ENCODE results near the gene BCL7A. TPM values are rescaled to one million over a fixed set of nuclear protein-coding genes. Genes with fewer than 3 reads are reported as not detected.

BCL7A gene
- total and polyA plus RNA-seq, 10 of the 15 experiments (the other 5 are each of a cell fraction or from before 2014, with no cell fraction given): 0.37 to 17.2 (median 11.7) TPM

DNA sequence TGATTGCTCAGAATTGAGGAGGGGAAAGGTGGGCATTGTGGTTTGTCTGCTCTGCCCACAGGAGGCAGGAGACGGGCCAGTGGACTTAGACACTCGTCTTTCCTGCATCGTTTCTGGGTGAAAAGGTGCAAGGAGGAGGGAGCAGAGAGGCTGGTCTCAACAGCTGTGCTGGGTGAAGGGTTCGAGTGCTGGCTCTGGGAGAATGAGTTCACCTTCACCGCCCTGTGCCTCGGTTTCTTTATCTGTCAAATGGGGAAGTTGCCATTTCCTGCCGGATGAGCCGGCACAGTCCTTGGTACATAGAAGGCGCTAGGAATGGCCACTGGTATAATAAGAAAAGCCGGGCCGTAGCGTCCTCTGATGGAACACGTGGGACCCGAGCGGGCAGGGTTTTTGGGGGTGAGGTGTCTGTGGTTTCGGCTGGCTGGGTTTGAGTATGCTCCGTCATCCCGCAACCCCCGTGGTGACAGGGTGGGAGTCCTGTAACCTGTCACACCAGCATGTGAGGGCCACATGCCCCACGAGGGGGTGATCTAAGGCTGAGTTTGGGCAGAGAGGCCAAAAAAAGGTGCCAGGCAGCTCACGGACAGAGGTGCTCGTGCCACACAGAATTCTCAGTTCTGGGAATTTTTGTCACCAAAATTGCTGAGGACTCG lies 7.3 kb downstream of the BCL7A start (continued):
- TF ChIP-seq ATF7 (IDR thresholded peaks at IDR 0.05; ENCODE audit: low read depth): peak; percentile 80
- TF ChIP-seq RELA (IDR thresholded peaks at IDR 0.05; ENCODE audit: borderline replicate concordance, partially characterized antibody): no peak
- no peak for TF ChIP-seq ZNF24 (IDR thresholded peaks at IDR 0.05)
- TF ChIP-seq E4F1 (IDR thresholded peaks at IDR 0.05; ENCODE audit: borderline replicate concordance, partially characterized antibody): no peak
- TF ChIP-seq YY1 (IDR thresholded peaks at IDR 0.05; ENCODE audit: low read depth, low read length): 0 out of 2 replicates have a peak, but pooled peaks have one; percentile 18
- TF ChIP-seq BHLHE40 (IDR thresholded peaks at IDR 0.05; ENCODE audit: borderline replicate concordance in 1 of 2, low read depth in 2 of 2, low read length in 1 of 2): peak; percentile 71 to 88
- TF ChIP-seq NR2C2 (IDR thresholded peaks at IDR 0.05; ENCODE audit: borderline replicate concordance, control insufficient read depth, insufficient read length, low read depth): no peak
- no peak for TF ChIP-seq BACH1 (IDR thresholded peaks at IDR 0.05; ENCODE audit: borderline replicate concordance)
- no peak for TF ChIP-seq SMAD1 (IDR thresholded peaks at IDR 0.05; ENCODE audit: low read depth, partially characterized antibody)
- TF ChIP-seq LARP7 (IDR thresholded peaks at IDR 0.05): 0 out of 2 replicates have a peak, but pooled peaks have one; percentile 26
- no peak for TF ChIP-seq SP1 (IDR thresholded peaks at IDR 0.05; ENCODE audit: low read depth, low read length)
- TF ChIP-seq POLR2AphosphoS2 (IDR thresholded peaks at IDR 0.05; ENCODE audit: low read depth, low read length): no peak
- peak; percentile 51; the same call in 1 of the 2 replicates for TF ChIP-seq MTA2 (IDR thresholded peaks at IDR 0.05; ENCODE audit: low read depth)
- no peak for TF ChIP-seq BMI1 (IDR thresholded peaks at IDR 0.05; ENCODE audit: borderline replicate concordance)
- no peak for TF ChIP-seq E2F8 (IDR thresholded peaks at IDR 0.05; ENCODE audit: low read depth, partially characterized antibody)
- TF ChIP-seq BCL11A (IDR thresholded peaks at IDR 0.05; ENCODE audit: low read depth, low read length): peak; percentile 40; the same call in 1 of the 2 replicates
- TF ChIP-seq KAT2A (conservative IDR thresholded peaks at IDR 0.05; ENCODE audit: control insufficient read depth, low read depth, low read length): no peak
- TF ChIP-seq RBBP5 (conservative IDR thresholded peaks at IDR 0.05): no peak
- TF ChIP-seq USF1 (IDR thresholded peaks at IDR 0.05; ENCODE audit: borderline replicate concordance, extremely low read length, insufficient read depth, low read depth, low read length): no peak
- no peak for TF ChIP-seq EGR1 (IDR thresholded peaks at IDR 0.05; ENCODE audit: borderline replicate concordance in 1 of 2, low read depth in 2 of 2, low read length in 2 of 2)
- no peak for TF ChIP-seq BRCA1 (IDR thresholded peaks at IDR 0.05; ENCODE audit: low read depth, low read length)
- TF ChIP-seq ZBTB33 (IDR thresholded peaks at IDR 0.05): no peak

All from GM12878 (cell line).